Testis (tissue), 2 donors: ENCODE data around the gene TTC28.

ENCODE experiments used
- CTCF ChIP-seq, 3 experiments: fragments of 450-650 bp in 2 of 3; fragments of 200-600 bp in 1 of 3; sonication (generic) in 1 of 3; IDR thresholded peaks; one replicate each; pipeline ENCODE4 v1.5.1; 2016 to 2019; ENCODE audit warnings: antibody characterized with exemption in 3 of 3, mild to moderate bottlenecking in 2 of 3, moderate library complexity in 1 of 3
- POLR2A ChIP-seq: fragments of 450-650 bp; IDR thresholded peaks from one replicate; pipeline ENCODE4 v1.6.1; 2017; ENCODE audit warnings: antibody characterized with exemption, mild to moderate bottlenecking, moderate library complexity

DNA sequence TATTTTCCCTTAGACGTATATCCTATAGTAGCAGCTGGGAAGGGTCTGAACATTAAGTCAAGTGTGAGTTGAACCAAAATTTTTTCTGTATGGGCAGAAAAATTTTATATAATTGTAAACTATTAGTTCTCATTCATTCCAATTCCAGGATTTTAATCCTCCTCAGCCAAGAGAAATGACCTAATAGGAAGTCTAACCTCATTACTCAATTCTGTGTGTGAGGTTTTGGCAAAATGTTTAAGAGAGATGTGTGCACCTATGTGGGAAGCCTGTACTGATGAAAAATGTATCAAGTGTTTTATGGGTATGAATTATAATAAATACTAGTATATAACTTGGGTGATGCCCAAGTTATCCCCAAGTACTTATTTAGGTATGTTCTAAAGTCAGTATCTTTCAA lies 449.0 kb downstream of the TTC28 start:
- no peak for TF ChIP-seq CTCF (IDR thresholded peaks at IDR 0.05)
- no peak for TF ChIP-seq POLR2A
